ENCODE data around the gene CERS4. TPM values are rescaled to one million over a fixed set of nuclear protein-coding genes. Genes with fewer than 3 reads are reported as not detected.
"Not testable (repeated sequence)": the region's sequence is repeated elsewhere in the genome, so short reads cannot be mapped to it uniquely, and the experiment has no call there.

CERS4 gene
- total RNA-seq, 1 donor: 2.1 TPM

- H3K4me3 ChIP-seq (ENCODE audit: low read depth, low read length): no peak overlapping the region
- no peak for DNase-seq (ENCODE audit: low read depth)
Measured at GRCh38 chr19:8212212-8212611, 3.0 kb downstream of the CERS4 start.

GRCh38 chr19:8212916-8213315, 3.7 kb downstream of the CERS4 start:
- no peak for DNase-seq (ENCODE audit: low read depth)
- TF ChIP-seq CTCF (IDR thresholded peaks at IDR 0.05; ENCODE audit: insufficient read depth, low read length): no peak
- no peak overlapping the region for H3K4me3 ChIP-seq (ENCODE audit: low read depth, low read length)

More at GRCh38 chr19:8212212-8212611, 3.0 kb downstream of the CERS4 start:
- no peak for TF ChIP-seq CTCF (IDR thresholded peaks at IDR 0.05; ENCODE audit: insufficient read depth, low read length)

- no peak for TF ChIP-seq CTCF (IDR thresholded peaks at IDR 0.05; ENCODE audit: insufficient read depth, low read length)
- no peak for DNase-seq (ENCODE audit: low read depth)
- H3K4me3 ChIP-seq (ENCODE audit: low read depth, low read length): no peak overlapping the region
Measured at GRCh38 chr19:8213827-8214672, 4.9 kb downstream of the CERS4 start.

GRCh38 chr19:8214802-8215201, 5.6 kb downstream of the CERS4 start:
- no peak for DNase-seq (ENCODE audit: low read depth)
- H3K4me3 ChIP-seq (ENCODE audit: low read depth, low read length): no peak overlapping the region
- no peak for TF ChIP-seq CTCF (IDR thresholded peaks at IDR 0.05; ENCODE audit: insufficient read depth, low read length)

- TF ChIP-seq CTCF (IDR thresholded peaks at IDR 0.05; ENCODE audit: insufficient read depth, low read length): no peak
- no peak overlapping the region for H3K4me3 ChIP-seq (ENCODE audit: low read depth, low read length)
- DNase-seq (ENCODE audit: low read depth): no peak
Measured at GRCh38 chr19:8215783-8216182, 6.6 kb downstream of the CERS4 start.

- no peak for TF ChIP-seq CTCF (IDR thresholded peaks at IDR 0.05; ENCODE audit: insufficient read depth, low read length)
- DNase-seq (ENCODE audit: low read depth): no peak
- no peak overlapping the region for H3K4me3 ChIP-seq (ENCODE audit: low read depth, low read length)
Measured at GRCh38 chr19:8216357-8216756, 7.2 kb downstream of the CERS4 start.

GRCh38 chr19:8218127-8218526, 9.0 kb downstream of the CERS4 start:
- not testable (repeated sequence) for H3K4me3 ChIP-seq (ENCODE audit: low read depth, low read length); DNase-seq (ENCODE audit: low read depth)
